ENCODE data around the gene PARP1.

PARP1 gene

GRCh38 chr1:226366290-226366689, 41.6 kb downstream of the PARP1 start:
- no peak for TF ChIP-seq ZNF274 (IDR thresholded peaks at IDR 0.05; ENCODE audit: low read depth, low read length)
- no peak overlapping the region for H3K4me3 ChIP-seq (ENCODE audit: low read length)

GRCh38 chr1:226365831-226366231, 42.1 kb downstream of the PARP1 start:
- TF ChIP-seq ZNF274 (IDR thresholded peaks at IDR 0.05; ENCODE audit: low read depth, low read length) = no peak
- no peak overlapping the region for H3K4me3 ChIP-seq (ENCODE audit: low read length)

GRCh38 chr1:226364901-226365565, 42.9 kb downstream of the PARP1 start:
- TF ChIP-seq ZNF274 (IDR thresholded peaks at IDR 0.05; ENCODE audit: low read depth, low read length) = no peak
- H3K4me3 ChIP-seq (ENCODE audit: low read length) = no peak overlapping the region

GRCh38 chr1:226364514-226364899, 43.4 kb downstream of the PARP1 start:
- TF ChIP-seq ZNF274 (IDR thresholded peaks at IDR 0.05; ENCODE audit: low read depth, low read length) = no peak

GRCh38 chr1:226363801-226364513, 43.9 kb downstream of the PARP1 start:
- no peak for TF ChIP-seq ZNF274 (IDR thresholded peaks at IDR 0.05; ENCODE audit: low read depth, low read length)
- no peak overlapping the region for H3K4me3 ChIP-seq (ENCODE audit: low read length)

More at GRCh38 chr1:226364514-226364899, 43.4 kb downstream of the PARP1 start:
- no peak overlapping the region for H3K4me3 ChIP-seq (ENCODE audit: low read length)

- H3K4me3 ChIP-seq (ENCODE audit: low read length) = no peak overlapping the region
- no peak for TF ChIP-seq ZNF274 (IDR thresholded peaks at IDR 0.05; ENCODE audit: low read depth, low read length)
These were observed 44.9 kb downstream of the PARP1 start for GRCh38 chr1:226362891-226363447.

GRCh38 chr1:226362361-226362760, 45.5 kb downstream of the PARP1 start:
- TF ChIP-seq ZNF274 (IDR thresholded peaks at IDR 0.05; ENCODE audit: low read depth, low read length) = no peak
- H3K4me3 ChIP-seq (ENCODE audit: low read length) = no peak overlapping the region

GRCh38 chr1:226360106-226360746, 47.7 kb downstream of the PARP1 start:
- H3K4me3 ChIP-seq (ENCODE audit: low read length) = no peak overlapping the region
- TF ChIP-seq ZNF274 (IDR thresholded peaks at IDR 0.05; ENCODE audit: low read depth, low read length) = no peak

GRCh38 chr1:226357416-226357815, 50.5 kb downstream of the PARP1 start:
- H3K4me3 ChIP-seq (ENCODE audit: low read length) = no peak overlapping the region
- no peak for TF ChIP-seq ZNF274 (IDR thresholded peaks at IDR 0.05; ENCODE audit: low read depth, low read length)

- TF ChIP-seq ZNF274 (IDR thresholded peaks at IDR 0.05; ENCODE audit: low read depth, low read length) = no peak
- H3K4me3 ChIP-seq (ENCODE audit: low read length) = no peak overlapping the region; the same call in 1 of the 2 replicates
These were observed 52.0 kb downstream of the PARP1 start for GRCh38 chr1:226355669-226356551.

GRCh38 chr1:226355016-226355415, 52.9 kb downstream of the PARP1 start:
- TF ChIP-seq ZNF274 (IDR thresholded peaks at IDR 0.05; ENCODE audit: low read depth, low read length) = no peak

GRCh38 chr1:226353698-226354525, 54.0 kb downstream of the PARP1 start:
- no peak overlapping the region for H3K4me3 ChIP-seq (ENCODE audit: low read length)
- no peak for TF ChIP-seq ZNF274 (IDR thresholded peaks at IDR 0.05; ENCODE audit: low read depth, low read length)

More at GRCh38 chr1:226355016-226355415, 52.9 kb downstream of the PARP1 start:
- H3K4me3 ChIP-seq (ENCODE audit: low read length) = no peak overlapping the region; the same call in 1 of the 2 replicates

- TF ChIP-seq ZNF274 (IDR thresholded peaks at IDR 0.05; ENCODE audit: low read depth, low read length) = no peak
- H3K4me3 ChIP-seq (ENCODE audit: low read length) = no peak overlapping the region
These were observed 56.2 kb downstream of the PARP1 start for GRCh38 chr1:226351709-226352108.

Measured in GM08714 (cell line).